Retinal pigment epithelial cell (primary cell): ENCODE measurements around the gene LYZL2.

Source experiments
- DNase-seq: peaks from one replicate; pipeline ENCODE4 v3.0.0-alpha.2; 2010; ENCODE audit warnings: low read depth
- H3K4me3 ChIP-seq: 2 replicates; pipeline ENCODE4 v1.5.1; 2011; ENCODE audit warnings: mild to moderate bottlenecking, low read length, control low read depth, moderate library complexity
- TF ChIP-seq, protein P1 (sequence below): conservative IDR thresholded peaks from 2 replicates; pipeline ENCODE4 v1.5.1; 2011; ENCODE audit warnings: low read depth, low read length, control low read depth, inconsistent platforms

The LYZL2 gene

DNA sequence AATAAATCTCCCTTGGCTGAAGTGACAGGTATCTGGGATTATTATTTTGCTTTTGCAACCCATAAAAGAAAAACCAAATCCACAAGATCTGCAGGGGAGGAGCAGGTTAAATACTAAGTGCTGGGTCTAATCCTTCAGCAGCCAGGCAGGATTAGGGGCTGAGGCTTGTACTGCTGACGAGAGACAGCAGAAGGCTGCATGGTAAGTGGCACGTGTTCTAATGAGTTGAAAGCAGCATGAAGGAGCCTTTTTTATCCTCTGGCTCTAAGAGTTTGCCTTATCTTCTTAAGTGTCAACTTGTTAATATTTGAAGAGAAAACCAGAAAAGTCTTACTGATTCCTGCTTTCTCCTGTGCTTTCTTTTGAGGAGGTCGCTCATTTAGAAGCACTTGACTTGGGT, 50.0 kb downstream of the LYZL2 start:
- TF ChIP-seq, protein P1, sequence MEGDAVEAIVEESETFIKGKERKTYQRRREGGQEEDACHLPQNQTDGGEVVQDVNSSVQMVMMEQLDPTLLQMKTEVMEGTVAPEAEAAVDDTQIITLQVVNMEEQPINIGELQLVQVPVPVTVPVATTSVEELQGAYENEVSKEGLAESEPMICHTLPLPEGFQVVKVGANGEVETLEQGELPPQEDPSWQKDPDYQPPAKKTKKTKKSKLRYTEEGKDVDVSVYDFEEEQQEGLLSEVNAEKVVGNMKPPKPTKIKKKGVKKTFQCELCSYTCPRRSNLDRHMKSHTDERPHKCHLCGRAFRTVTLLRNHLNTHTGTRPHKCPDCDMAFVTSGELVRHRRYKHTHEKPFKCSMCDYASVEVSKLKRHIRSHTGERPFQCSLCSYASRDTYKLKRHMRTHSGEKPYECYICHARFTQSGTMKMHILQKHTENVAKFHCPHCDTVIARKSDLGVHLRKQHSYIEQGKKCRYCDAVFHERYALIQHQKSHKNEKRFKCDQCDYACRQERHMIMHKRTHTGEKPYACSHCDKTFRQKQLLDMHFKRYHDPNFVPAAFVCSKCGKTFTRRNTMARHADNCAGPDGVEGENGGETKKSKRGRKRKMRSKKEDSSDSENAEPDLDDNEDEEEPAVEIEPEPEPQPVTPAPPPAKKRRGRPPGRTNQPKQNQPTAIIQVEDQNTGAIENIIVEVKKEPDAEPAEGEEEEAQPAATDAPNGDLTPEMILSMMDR, result no peak
- DNase-seq, result peak; percentile 77
- H3K4me3 ChIP-seq, result no peak overlapping the region

DNA sequence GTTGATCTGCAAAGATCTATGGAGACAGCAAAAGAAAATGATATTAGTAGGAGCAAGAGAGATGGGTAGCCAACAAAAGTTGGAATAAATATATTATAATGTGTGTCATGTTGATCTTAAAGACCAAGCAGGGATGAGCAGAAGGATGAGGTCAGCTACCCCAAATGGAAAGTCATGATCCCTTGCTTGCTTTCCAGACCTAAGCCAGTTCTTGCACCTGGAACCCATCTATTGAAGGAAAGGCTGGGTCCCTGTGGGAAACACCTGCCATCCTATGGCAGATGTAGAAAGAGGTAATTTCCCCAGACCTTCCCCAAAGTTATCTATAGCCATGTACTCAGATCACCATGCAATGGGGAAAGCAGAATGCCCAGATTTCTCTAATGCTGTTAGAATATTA, 52.5 kb downstream of the LYZL2 start:
- TF ChIP-seq, protein P1, result no peak
- DNase-seq, result no peak
- no peak overlapping the region for H3K4me3 ChIP-seq

DNA sequence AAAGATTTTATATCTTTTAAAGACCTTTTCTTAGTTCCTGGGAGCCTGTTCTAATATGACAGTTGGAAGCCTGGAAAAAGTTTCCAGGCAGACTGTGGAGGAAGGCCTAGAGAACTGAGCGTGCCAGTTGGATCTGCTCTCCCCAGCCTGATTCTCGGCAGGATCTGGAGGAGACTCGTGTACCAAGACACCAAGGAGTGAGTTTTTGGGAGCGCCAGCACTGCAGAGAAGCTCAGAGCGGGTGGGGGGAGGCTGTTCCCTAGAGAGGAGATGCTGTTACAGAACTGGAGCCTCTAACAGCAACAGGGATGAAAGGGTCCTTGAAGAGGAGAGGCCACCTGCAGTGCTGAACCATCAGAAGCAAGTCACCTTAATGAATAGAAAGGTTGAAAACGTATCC, 52.9 kb downstream of the LYZL2 start:
- no peak overlapping the region for H3K4me3 ChIP-seq
- DNase-seq, result no peak
- TF ChIP-seq, protein P1, result no peak

DNA sequence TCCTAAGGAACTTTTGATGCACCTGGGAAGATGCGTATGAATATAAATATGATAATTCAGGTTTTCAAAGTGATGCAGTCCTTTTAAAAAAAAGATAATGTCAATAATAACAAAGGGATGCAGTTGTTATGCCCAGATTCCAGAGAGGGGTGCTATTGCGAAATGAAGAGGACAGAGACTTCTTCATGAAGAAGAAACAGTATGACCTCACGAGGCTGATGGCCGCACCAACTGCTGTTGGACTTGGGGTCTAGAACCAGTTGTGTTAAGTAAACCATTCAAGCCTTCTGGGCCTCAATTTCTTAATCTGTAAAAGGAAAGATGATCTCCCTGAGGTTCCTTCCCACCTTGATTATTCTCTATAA, 55.1 kb downstream of the LYZL2 start:
- H3K4me3 ChIP-seq, result no peak overlapping the region
- TF ChIP-seq, protein P1, result no peak
- DNase-seq, result no peak

DNA sequence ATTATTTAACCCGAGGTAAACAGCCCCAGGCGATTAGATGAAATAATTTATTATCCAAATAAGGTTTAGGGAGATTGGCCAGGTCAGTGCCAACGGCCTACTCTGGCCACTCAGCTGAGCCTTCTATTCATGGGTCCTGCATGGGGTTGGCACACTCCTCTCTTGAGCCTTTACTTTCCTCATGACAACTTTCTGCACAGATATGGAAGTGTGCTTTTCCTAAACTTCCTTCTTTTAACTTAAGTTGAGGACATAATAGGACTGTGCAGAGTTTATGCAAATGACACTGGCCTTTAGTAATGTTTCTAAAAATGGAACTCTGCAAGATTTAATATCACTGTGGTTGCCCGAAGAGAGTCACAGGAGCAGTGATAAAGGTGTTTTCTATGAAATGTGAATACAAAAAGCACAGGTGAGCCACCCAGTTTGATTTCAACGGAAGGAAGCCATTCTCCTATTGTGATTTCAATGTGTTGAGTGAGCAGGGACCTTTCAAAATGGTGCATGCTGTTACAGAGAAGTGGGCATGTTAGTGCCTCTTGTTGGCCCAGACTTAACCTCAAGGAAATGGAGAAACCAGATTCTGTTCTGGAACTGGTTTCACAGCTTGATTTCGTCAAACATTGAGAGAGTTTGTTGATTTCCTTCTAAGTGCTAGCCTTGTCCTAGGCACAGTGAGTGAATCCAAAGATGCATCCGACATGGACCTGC, 55.7 kb downstream of the LYZL2 start:
- H3K4me3 ChIP-seq, result no peak overlapping the region
- no peak for DNase-seq
- TF ChIP-seq, protein P1, result no peak

DNA sequence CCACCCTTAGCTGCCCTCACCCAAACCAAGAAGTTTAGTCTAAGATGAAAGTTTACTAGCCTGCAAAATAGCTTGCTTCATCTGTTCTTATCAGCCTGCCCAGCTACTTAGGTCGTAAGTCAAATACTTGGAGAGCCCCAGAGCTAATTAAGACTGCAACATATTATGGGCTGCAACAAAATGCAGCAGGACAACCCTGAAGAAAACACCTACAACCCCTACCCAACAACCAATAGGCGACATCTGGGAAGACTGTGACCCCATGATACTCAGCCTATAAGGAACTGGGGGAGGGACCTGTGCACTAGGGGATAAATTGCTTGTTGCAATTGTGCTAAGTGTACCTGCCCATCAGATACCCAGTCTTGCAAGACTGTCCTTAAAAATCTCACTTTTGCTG, 64.1 kb downstream of the LYZL2 start:
- no peak for DNase-seq
- TF ChIP-seq, protein P1, result no peak

DNA sequence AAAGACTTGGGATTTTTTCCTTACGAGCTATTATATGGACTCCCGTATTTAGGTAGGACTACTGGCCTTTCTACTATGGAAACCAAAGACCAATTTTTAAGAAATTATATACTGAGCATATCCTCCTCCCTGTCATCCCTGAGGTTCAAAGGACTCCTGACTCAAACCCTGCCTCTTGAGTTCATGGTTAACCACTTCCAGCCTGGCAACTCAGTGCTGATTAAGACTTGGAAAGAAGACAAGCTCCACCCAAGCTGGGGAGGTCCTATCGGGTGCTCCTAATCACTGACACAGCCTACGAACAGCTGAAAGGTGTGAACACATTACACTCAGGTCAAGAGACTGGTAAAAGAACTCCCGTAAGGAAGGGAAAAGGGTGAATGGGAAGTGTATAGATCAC, 66.8 kb downstream of the LYZL2 start:
- no peak overlapping the region for H3K4me3 ChIP-seq
- TF ChIP-seq, protein P1, result no peak
- DNase-seq, result no peak

More for the DNA sequence above, 64.1 kb downstream of the LYZL2 start:
- no peak overlapping the region for H3K4me3 ChIP-seq
